DMS53 (cell line): ENCODE results near the gene MCU.
"Not testable (repeated sequence)": the region's sequence is repeated elsewhere in the genome, so short reads cannot be mapped to it uniquely, and the experiment has no call there.

Experiments used
- DNase-seq: peaks from one replicate; lab custom pipeline; 2025; lab: John Stamatoyannopoulos, UW

The MCU gene

GRCh38 chr10:72687035-72687434 is 4.9 kb upstream of the MCU start:
- DNase-seq, result no peak

- peak; percentile 97 for DNase-seq
Observed at GRCh38 chr10:72688208-72688651, 3.7 kb upstream of the MCU start.

DNA sequence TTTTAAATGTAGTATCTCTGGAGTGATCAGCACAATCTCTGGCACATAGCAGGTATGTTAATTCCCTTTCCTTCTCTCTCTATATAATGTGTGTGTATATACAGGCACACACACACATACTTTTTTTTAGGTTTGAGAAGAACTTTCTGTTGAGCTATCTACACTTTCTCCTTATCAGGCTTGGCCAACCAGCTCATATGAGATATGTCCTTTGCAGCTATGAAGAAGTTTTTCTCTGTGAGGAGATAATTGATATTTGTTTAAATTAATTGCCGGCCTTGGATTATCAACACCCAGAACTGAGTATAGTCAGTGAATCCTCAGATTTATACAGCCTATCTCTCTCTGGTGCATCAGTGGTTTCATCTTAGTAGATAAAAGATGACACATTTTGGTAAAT is 2.3 kb upstream of the MCU start:
- no peak for DNase-seq

GRCh38 chr10:72690071-72690755 is 1.7 kb upstream of the MCU start:
- peak; percentile 15 for DNase-seq

- DNase-seq, result no peak
Observed at GRCh38 chr10:72691470-72691862, 477 bp upstream of the MCU start.

DNA sequence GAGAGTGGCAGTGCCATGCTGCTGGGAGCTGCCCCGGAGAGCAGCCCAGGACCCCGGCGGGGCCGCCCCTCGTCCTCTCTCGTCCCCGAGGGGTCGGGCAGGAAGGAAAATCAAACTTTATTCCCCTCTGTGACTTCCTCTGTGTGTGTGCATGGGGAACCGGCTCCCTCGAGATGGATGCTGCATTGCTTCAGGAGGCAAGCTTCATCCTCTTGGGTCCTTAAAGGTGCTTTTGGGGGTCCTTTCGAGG is 726 bp downstream of the MCU start:
- DNase-seq, result no peak

- DNase-seq, result peak; percentile 55
Observed at GRCh38 chr10:72692994-72693781, 1.2 kb downstream of the MCU start.

DNA sequence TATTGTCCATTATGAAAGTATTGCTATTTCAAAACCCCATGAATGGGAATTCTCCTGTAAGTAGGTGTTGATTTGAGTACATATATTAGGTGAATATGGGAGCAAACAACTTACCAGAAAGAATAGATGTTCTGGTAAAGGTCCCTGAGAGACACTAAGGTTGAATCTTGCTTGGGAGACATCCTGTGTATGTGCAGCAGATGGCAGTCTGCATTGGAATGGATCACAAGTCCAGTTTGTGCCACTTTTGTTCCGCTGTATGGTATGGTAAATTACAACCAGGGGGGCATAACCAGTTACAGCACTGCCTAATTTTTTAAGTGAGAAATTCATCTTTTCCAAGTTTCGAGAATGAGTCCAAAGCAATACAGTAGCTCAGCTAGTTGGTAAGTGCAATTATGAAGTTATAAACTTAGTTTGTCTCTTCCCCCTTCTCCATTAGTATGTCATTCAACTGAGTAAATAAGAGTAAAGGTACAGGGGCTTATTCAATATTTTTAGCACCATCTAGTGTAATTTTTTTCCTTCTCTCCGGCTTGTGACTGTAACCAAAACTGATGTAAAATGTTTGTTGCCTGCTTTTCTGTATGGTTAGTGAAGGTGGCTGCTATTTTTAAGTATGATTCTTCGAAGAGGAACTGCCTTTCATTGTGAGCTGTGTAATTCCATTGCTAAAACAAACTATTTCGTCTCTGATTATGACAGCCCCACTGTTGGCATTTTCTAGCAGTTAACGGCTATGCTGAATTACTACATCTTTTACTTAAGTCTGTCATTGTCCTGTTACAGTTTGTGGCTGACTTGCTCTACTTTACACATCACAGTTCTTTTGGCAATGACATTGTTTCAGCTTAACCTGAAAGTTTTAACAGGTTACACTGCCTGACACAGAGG is 2.8 kb downstream of the MCU start:
- DNase-seq, result peak; percentile 40

- peak; percentile 27 for DNase-seq
Observed at GRCh38 chr10:72695496-72695895, 3.6 kb downstream of the MCU start.

DNA sequence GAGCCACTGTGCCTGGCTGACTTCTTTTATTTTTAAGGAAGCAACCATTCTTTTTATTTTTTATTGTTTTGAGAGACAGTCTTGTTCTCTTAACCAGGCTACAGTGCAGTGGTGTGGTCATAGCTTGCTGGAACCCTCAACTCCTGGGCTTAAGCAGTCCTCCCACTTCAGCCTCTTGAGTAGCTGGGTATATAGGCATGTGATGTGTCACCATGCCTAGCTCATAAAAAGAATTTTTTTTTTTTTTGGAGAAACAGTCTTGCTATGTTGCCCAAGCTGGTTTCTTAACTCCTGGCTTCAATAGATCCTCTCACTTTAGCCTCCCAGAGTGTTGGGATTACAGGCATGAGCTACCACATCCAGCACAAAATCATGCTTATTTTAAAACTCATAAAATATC is 5.8 kb downstream of the MCU start:
- peak; percentile 35 for DNase-seq

- DNase-seq, result not testable (repeated sequence)
Observed at GRCh38 chr10:72702465-72702864, 10.5 kb downstream of the MCU start.

DNA sequence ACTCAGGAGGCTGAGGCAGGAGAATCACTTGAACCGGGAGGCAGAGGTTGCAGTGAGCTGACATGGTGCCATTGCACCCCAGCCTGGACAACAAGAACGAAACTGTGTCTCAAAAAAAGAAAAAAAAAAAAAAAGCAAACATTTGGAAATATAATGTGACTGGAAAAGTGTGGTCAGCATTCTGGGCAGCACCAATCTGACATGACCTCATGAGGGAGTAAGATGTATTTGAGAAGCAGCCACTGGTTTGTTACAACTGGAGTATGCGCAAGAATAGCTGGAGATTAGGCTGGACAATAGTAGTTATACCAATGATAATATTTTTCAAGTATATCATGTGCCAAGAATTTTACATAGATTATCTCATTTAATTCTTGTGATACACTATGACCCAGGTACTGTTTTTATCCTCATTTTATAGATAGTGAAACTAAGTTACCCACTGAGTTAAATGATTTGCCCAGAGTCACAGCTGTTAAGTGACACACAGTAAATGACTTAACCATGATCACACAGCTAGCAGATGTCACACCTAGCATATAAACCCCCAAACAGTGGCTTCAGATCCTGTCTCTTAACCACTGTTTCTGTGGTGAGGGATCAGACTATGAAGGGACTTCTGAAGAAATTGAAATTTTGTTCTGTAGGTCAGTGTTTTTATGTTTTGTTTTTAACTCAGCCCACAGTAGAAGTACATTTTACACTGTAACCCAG is 11.1 kb downstream of the MCU start:
- no peak for DNase-seq

DNA sequence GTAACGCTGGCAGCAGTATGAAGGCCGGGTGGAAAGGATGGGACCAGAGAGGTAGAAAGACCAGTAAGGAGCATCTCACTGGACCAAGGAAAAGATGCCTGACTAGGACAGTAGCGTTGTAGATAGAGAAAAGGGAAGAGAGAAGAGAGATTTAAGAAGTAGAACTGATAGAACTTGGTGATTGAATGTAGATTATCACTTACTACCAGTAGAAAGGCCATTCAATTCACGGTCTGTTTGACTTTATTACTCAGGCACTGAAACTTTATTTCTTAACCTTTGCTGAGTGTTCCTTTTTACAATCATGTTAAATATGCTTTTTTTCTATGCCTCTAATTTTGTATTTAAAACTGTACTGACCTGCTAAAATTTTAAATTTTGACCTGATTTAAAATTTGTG is 12.2 kb downstream of the MCU start:
- DNase-seq, result no peak

DNA sequence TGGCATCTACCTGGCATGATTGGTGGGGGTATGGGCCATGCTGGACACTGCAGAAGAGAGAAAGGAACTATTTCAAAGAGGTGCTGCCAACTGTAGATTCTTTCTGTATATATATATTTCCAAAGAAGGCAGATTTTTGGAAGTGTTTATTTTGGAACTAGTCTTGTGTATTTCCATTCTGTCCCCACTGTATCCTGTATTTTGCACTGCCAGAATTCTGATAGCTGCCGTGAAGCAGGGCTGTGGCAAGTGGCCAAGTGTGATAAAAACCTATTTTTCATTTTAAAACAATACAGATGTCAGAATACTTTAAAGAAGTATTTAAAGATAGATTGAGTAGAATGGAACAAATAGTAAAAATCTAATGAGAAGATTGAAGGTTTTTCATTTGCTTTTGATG is 17.1 kb downstream of the MCU start:
- no peak for DNase-seq

DNA sequence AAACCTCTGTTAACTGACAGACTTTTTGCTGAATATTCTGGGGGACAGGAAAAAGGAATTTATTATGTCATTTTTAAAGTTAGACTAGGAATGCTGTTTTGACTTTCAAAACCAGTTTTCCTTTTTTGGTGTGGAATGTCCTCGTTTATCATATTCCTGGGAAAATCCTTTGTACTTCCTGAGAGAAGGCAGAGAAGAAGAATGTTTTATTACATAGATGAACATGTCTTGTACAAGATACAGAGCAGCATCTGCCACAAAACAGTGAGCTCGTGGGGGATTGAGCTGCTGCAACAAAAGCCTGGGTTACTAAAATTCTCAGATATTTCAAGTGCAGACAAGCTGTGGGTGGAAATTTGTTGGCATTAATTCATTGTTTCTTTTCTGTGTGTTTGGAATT is 20.2 kb downstream of the MCU start:
- DNase-seq, result no peak

GRCh38 chr10:72719941-72720592 is 28.1 kb downstream of the MCU start:
- DNase-seq, result no peak

GRCh38 chr10:72720814-72721660 is 29.1 kb downstream of the MCU start:
- no peak for DNase-seq

DNA sequence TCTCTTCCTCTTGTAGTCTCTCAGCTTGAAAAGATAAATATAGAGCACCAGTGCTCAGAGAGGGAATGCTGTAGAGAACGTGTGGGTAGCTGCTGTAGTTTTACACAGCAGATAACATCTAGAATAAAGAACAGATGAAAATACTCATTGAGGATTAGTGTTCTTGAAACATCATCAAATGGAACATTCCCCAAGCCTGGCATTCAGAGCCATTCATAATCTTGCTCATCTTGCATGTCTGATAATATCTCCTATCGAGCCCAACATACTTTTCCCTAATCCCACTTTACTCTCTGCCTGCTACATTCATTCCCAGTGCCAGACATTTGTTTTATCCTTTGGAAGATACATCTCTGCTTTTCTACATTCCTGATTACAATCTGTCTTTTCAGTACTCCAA is 35.2 kb downstream of the MCU start:
- no peak for DNase-seq

DNA sequence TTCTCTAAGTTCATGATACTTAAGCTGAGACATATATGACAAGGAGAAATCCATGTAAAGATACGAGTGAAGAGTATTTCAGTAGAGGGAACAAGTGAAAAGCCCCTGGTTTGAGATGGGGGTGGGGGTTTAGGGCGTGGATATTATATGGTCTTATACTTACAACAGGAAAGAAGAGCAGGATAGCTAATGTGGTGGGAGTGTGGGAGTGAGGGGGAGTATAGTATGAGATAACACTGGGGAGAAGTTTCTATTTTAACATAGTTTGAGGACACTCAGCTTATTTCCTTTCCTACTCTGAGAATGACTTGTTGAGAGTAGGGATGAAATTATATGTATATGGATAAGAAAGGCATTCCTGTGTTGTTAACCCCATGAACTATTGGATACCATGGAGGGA is 36.5 kb downstream of the MCU start:
- DNase-seq, result no peak

DNA sequence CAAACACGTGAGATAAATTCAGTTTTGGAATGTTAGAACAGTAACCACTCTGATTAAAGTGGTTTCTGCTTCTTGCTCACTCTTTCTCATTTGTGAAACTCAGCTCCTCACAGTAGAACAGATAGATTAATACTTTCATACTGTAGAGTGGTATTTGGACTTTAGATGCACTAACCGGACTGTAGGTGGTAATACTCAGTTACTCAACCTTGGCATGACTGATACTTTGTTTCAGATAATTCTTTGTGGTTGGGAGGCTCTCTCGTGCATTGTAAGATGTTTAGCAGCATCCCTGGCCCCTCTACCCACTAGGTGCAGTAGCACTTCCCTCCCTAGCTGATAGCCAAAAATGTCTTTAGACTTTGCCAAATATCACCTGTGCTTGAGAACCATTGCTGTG is 37.6 kb downstream of the MCU start:
- DNase-seq, result no peak

DNA sequence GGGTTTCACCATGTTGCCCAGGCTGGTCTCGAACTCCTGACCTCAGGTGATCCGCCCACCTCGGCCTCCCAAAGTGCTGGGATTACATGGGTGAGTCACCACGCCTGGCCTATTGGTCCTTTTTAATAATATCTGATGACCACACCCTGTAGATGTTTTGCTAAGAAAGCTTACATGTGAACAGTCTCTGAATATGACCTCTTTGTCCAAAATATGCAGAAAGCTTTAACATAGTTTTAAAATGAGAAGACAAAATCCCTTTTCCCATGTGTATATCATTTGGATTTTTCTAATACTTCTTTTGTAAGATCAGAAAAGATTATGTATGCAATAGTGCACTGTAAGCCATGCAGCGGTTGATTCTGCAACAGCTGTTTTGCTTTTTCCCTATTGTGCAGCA is 38.5 kb downstream of the MCU start:
- DNase-seq, result no peak
